GM18867 (cell line): ENCODE results near the gene RASGEF1B.

Experiments
- ATAC-seq: cut with Tn5 transposase; IDR thresholded peaks from one replicate; pipeline ENCODE4 v1.9.1; 2021; ENCODE audit warnings: mild to moderate bottlenecking, moderate library complexity; ENCODE audit not compliant: unreplicated experiment

The RASGEF1B gene

DNA sequence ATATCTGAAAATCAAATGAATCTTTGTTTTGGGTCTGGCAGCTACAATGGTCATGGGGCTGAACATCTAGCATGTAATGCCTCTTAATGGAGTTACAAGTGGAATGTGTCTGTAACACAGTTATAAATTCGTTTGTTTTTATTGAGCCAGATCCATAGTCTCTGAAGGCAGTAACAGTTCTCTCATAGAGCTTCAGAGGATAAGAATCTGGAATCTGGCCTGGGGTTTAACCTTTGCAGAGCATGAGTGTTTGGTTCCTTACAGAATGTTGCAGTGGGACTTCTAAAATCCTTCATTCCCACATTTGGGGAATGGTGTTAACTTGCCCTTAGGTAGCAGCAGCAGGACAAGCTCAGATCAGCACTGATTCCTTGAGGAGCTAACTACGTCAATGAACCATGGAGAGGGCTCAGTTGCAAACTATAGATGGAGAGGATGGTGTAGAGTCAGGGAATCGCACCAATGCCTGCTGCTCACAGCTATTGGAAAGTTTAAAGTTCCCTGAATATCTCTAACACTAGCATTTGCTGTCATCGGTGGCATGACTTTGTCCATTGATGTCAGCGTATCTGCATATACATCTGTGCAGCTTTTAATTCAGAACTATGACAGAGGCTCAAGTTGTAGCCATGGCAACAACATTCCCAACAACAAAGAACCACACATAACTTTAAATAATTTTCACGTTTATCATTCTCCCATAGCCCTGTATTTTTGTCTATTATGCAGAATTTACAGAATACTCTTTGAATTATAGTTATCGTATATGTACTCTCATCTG is 72.2 kb downstream of the RASGEF1B start:
- ATAC-seq, result no peak

- ATAC-seq, result no peak
Measured at GRCh38 chr4:81398379-81398778, 73.3 kb downstream of the RASGEF1B start.

GRCh38 chr4:81397635-81398034 is 74.1 kb downstream of the RASGEF1B start:
- no peak for ATAC-seq

- ATAC-seq, result no peak
Measured at GRCh38 chr4:81395239-81395638, 76.5 kb downstream of the RASGEF1B start.

GRCh38 chr4:81392164-81392563 is 79.5 kb downstream of the RASGEF1B start:
- ATAC-seq, result no peak

- no peak for ATAC-seq
Measured at GRCh38 chr4:81389720-81390119, 82.0 kb downstream of the RASGEF1B start.

DNA sequence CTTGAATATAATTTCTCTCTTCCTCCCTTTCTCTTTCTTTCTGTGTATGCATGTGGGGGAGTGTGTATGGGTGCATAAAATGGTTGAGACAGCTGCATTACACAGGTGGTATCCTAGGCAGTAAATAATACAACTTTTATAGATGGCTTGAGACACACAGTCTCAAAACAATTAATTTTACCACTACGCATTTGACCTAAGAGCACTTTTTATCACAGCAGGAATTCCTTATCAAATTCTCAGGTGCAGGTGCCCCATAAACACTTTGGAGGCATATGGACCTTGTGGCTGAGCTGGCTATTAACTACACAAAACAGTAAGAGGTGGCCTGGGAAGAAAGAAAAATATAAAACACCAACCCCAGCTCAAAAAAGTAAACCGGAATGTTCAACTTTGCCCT is 91.3 kb downstream of the RASGEF1B start:
- ATAC-seq, result no peak

DNA sequence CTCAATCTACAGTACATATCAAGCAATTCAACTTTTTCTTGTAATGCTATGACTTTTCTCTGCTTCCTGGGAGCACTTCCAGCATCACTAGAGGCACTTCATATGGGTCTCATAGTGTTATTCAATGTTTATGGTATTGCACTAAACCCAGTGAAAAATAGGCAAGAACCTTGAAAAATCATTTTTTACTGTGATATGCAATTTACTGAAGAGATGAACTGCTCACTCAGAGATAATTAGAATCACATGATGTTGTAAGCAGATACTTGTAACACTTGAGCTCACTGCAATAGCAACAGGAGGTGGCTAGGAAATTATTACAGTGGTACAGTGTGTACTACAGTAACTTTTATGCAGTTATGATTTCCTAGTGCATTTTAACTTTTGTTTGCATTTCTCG is 93.3 kb downstream of the RASGEF1B start:
- ATAC-seq, result no peak

- no peak for ATAC-seq
Measured at GRCh38 chr4:81377191-81377590, 94.5 kb downstream of the RASGEF1B start.

DNA sequence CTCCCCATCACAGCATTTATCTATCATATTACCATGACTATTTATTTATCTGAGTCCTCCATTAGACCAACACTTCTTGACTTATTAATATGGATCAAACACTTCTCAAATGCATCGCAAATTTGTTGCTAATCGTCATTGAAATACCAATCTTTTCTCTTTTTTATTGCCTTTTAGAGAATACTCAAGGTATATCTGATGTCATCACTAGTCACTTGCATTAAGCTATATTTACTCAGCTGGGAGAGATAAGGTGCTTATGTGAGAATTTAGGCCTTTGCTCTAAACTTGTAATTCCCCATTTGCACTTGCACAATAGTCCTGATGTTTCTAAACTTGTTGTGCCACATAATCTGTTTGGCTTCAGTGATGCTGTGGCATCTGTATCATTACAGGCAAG is 95.0 kb downstream of the RASGEF1B start:
- no peak for ATAC-seq
